ENCODE results near the gene SYNGR2. TPM values are rescaled to one million over a fixed set of nuclear protein-coding genes. Genes with fewer than 3 reads are reported as not detected.

SYNGR2 gene
- polyA plus RNA-seq, 3 donors, result 270 to 402 (median 350) TPM

DNA sequence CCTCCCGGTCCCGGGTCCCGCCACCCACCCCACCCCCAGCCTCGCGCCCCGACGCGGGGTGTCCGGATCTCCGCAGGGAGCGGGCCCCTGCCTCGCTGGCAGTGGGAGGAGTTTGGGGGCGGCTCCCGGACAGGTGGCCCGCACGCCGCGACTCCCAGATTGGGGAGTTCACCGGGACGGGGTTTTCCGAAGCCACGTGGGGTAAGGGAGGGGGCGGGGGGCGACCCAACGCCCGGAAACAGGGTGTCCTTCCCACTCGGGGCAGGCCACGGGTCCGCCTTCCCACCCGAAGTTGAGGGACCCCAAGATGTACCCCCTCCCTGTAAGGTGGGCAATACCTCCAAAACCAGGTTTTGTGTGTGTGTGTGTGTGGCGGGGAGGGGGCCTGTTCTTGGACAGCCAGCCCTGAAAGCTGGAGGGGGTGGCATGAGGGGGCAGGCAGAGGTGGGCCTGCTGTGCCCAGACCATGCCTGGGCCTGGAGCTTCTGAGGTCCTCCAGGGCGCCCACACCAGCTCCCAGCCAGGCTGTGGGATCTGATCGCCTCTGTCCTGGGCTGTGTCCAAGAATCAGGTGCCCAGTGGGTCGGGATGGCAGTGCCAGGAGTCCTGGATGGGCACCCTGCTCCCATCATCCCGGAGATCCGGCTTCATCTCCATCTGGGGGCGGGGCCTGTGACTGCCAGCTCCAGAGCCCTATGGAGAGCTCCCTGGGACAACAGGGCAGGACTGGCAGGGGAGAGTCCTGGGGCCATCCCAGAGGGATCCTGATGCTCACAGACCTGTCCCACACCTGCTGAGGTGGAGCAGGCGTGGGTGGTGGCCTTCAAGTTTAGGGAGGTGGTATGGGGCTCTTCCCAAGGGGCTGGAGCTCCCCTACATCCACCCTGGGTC, 767 bp downstream of the SYNGR2 start:
- Mint-ChIP-seq H3K4me1 (peaks cover 54% of the 10 kb centered on the region), H3K4me3 (peak overlapping the region; percentile 84 to 88), H3K27ac (peak overlapping the region in 6 of 7 donors; percentile 6 to 82 (median 31)), H3K36me3 (peaks cover 27 to 37% of the 10 kb centered on the region in 2 donors), H3K9me3 (no peaks in the 10 kb centered on the region), H3K27me3 (ENCODE audit: low read depth in 3 of 3) (peaks cover 0 to 2% (median 1%) of the 10 kb centered on the region in 3 donors)
- TF ChIP-seq, protein P1, sequence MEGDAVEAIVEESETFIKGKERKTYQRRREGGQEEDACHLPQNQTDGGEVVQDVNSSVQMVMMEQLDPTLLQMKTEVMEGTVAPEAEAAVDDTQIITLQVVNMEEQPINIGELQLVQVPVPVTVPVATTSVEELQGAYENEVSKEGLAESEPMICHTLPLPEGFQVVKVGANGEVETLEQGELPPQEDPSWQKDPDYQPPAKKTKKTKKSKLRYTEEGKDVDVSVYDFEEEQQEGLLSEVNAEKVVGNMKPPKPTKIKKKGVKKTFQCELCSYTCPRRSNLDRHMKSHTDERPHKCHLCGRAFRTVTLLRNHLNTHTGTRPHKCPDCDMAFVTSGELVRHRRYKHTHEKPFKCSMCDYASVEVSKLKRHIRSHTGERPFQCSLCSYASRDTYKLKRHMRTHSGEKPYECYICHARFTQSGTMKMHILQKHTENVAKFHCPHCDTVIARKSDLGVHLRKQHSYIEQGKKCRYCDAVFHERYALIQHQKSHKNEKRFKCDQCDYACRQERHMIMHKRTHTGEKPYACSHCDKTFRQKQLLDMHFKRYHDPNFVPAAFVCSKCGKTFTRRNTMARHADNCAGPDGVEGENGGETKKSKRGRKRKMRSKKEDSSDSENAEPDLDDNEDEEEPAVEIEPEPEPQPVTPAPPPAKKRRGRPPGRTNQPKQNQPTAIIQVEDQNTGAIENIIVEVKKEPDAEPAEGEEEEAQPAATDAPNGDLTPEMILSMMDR (IDR thresholded peaks at IDR 0.05), result no peak
- H3K36me3 ChIP-seq (replicated peaks in 1 of 2; ENCODE audit: control insufficient read depth in 1 of 2, insufficient read depth in 2 of 2, low read length in 2 of 2), result peaks cover 11 to 16% of the 10 kb centered on the region in 2 donors
- no peak overlapping the region for H2AFZ ChIP-seq (ENCODE audit: insufficient read depth, low read depth, low read length, poor library complexity, severe bottlenecking)
- no peaks in the 10 kb centered on the region for H3K27me3 ChIP-seq (ENCODE audit: control insufficient read depth in 2 of 2, insufficient read depth in 2 of 2, low read length in 2 of 2)
- peaks cover 39% of the 10 kb centered on the region for H3K79me2 ChIP-seq (ENCODE audit: insufficient read depth, low read length)
- H3K4me1 ChIP-seq (ENCODE audit: control insufficient read depth in 1 of 2, insufficient read depth in 2 of 2, low read length in 2 of 2), result peaks cover 56% of the 10 kb centered on the region in 2 donors
- peaks cover 29% of the 10 kb centered on the region for H4K20me1 ChIP-seq (ENCODE audit: insufficient read depth, low read length)
- WGBS (ENCODE audit: insufficient coverage), result 26% methylated on average over 11 of the region's 38 CpGs
- peak overlapping the region; percentile 76 for H3K4me2 ChIP-seq (replicated peaks; ENCODE audit: extremely low read depth, low read length, poor library complexity, severe bottlenecking)
- H3K9ac ChIP-seq (ENCODE audit: insufficient read depth, low read length, poor library complexity, severe bottlenecking), result peak overlapping the region; percentile 86
- H3K27ac ChIP-seq (ENCODE audit: low read depth in 1 of 2, low read length in 2 of 2), result peak overlapping the region; percentile 27 to 72
- peak overlapping the region; percentile 85 to 92 (median 86) for H3K4me3 ChIP-seq (replicated peaks in 1 of 3; ENCODE audit: low read depth in 2 of 3, low read length in 3 of 3)
- intact Hi-C loops (cut with micrococcal nuclease), result no loop called here
- peak in 1 of 3 donors; percentile 41 for DNase-seq
- H3K9me3 ChIP-seq (replicated peaks in 1 of 2; ENCODE audit: control insufficient read depth in 1 of 2, insufficient read depth in 1 of 2, low read length in 2 of 2), result no peaks in the 10 kb centered on the region

DNA sequence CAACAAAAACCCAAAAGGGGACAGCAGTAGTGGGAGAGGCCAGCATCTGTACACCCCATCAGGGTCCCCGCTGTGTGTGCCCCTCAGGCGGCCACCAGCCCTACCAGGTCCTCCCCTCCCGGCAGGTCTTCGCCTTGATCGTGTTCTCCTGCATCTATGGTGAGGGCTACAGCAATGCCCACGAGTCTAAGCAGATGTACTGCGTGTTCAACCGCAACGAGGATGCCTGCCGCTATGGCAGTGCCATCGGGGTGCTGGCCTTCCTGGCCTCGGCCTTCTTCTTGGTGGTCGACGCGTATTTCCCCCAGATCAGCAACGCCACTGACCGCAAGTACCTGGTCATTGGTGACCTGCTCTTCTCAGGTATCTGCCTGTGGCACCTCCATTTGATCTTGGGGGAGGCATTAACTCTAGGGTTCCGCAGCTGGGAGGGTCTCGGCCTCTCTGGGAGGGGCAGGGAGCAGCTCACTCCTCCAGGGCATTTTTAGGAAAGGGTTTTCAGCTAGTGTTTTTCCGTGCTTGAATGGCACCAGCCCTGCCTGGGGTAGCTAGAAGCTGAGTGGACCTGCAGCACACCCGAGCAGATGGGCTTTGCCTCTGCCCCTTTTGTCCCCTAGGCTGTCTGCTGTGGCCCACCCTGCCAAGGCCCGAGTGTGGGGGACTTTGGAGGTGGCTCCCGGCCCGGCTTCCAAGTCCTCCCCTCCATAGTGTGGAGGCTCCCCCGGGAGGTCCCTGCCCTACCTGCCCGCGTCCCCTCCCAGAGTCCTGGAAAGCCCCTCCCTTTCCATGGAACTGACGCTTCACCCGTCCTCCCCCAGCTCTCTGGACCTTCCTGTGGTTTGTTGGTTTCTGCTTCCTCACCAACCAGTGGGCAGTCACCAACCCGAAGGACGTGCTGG, 2.6 kb downstream of the SYNGR2 start:
- Mint-ChIP-seq H3K36me3 (peaks cover 34 to 46% of the 10 kb centered on the region in 2 donors), H3K27me3 (ENCODE audit: low read depth in 3 of 3) (no peaks in the 10 kb centered on the region), H3K27ac (peak overlapping the region in 5 of 7 donors; percentile 46 to 97 (median 93)), H3K9me3 (peaks cover 0 to 3% (median 0%) of the 10 kb centered on the region in 7 donors), H3K4me3 (peak overlapping the region; percentile 34 to 46), H3K4me1 (peaks cover 70% of the 10 kb centered on the region)
- intact Hi-C loops (cut with micrococcal nuclease), result loop anchor here (1.0 to 5.0 kb wide), 4 partner anchors 31 to 59 kb away; partner anchors contain the start of gene TMC6 (in 1 of the 2)
- TF ChIP-seq, protein P1 (IDR thresholded peaks at IDR 0.05), result no peak
- 82% methylated on average over 24 of the region's 31 CpGs for WGBS (ENCODE audit: insufficient coverage)
- Histone ChIP-seq H3K4me1 (ENCODE audit: control insufficient read depth in 1 of 2, insufficient read depth in 2 of 2, low read length in 2 of 2) (peaks cover 74% of the 10 kb centered on the region in 2 donors), H3K9ac (ENCODE audit: insufficient read depth, low read length, poor library complexity, severe bottlenecking) (no peak overlapping the region), H3K27ac (ENCODE audit: low read depth in 1 of 2, low read length in 2 of 2) (peak overlapping the region; percentile 14 to 27), H3K9me3 (replicated peaks in 1 of 2; ENCODE audit: control insufficient read depth in 1 of 2, insufficient read depth in 1 of 2, low read length in 2 of 2) (no peaks in the 10 kb centered on the region), H3K27me3 (ENCODE audit: control insufficient read depth in 2 of 2, insufficient read depth in 2 of 2, low read length in 2 of 2) (no peaks in the 10 kb centered on the region), H3K4me2 (replicated peaks; ENCODE audit: extremely low read depth, low read length, poor library complexity, severe bottlenecking) (peak overlapping the region; percentile 76), H3K79me2 (ENCODE audit: insufficient read depth, low read length) (peaks cover 46% of the 10 kb centered on the region), H3K4me3 (replicated peaks in 1 of 3; ENCODE audit: low read depth in 2 of 3, low read length in 3 of 3) (peak overlapping the region in 1 of 3 experiments; percentile 85), H3K36me3 (replicated peaks in 1 of 2; ENCODE audit: control insufficient read depth in 1 of 2, insufficient read depth in 2 of 2, low read length in 2 of 2) (peaks cover 11 to 16% of the 10 kb centered on the region in 2 donors), H2AFZ (ENCODE audit: insufficient read depth, low read depth, low read length, poor library complexity, severe bottlenecking) (no peak overlapping the region), H4K20me1 (ENCODE audit: insufficient read depth, low read length) (peaks cover 29% of the 10 kb centered on the region)
- peak in 1 of 3 donors; percentile 32 for DNase-seq

Data from CD14-positive monocyte (primary cell).